GM06990 (cell line): Measurements from ENCODE around the gene RLN1.
"Not testable (repeated sequence)": the region's sequence is repeated elsewhere in the genome, so short reads cannot be mapped to it uniquely, and the experiment has no call there.

Source experiments
- DNase-seq: peaks from one replicate; pipeline ENCODE4 v3.0.0-alpha.2; 2011; ENCODE audit not compliant: insufficient read length; ENCODE audit errors: extremely low read depth
- H3K27me3 ChIP-seq: replicated peaks from 2 replicates; pipeline ENCODE4 v1.6.0; 2011; ENCODE audit warnings: low read length; ENCODE audit not compliant: control insufficient read depth, insufficient read depth
- H3K36me3 ChIP-seq: 2 replicates; pipeline ENCODE4 v1.5.1; 2011; ENCODE audit warnings: low read length; ENCODE audit not compliant: control insufficient read depth, insufficient read depth
- H3K4me3 ChIP-seq: replicated peaks from 2 replicates; pipeline ENCODE4 v1.5.1; 2011; ENCODE audit warnings: low read depth, mild to moderate bottlenecking, control low read depth, low read length
- TF ChIP-seq, protein P1 (sequence below): IDR thresholded peaks from 2 replicates; pipeline ENCODE4 v1.5.1; 2011; ENCODE audit warnings: low read length, control low read depth, mild to moderate bottlenecking, inconsistent platforms; ENCODE audit not compliant: insufficient read depth, poor library complexity, severe bottlenecking

The RLN1 gene

DNA sequence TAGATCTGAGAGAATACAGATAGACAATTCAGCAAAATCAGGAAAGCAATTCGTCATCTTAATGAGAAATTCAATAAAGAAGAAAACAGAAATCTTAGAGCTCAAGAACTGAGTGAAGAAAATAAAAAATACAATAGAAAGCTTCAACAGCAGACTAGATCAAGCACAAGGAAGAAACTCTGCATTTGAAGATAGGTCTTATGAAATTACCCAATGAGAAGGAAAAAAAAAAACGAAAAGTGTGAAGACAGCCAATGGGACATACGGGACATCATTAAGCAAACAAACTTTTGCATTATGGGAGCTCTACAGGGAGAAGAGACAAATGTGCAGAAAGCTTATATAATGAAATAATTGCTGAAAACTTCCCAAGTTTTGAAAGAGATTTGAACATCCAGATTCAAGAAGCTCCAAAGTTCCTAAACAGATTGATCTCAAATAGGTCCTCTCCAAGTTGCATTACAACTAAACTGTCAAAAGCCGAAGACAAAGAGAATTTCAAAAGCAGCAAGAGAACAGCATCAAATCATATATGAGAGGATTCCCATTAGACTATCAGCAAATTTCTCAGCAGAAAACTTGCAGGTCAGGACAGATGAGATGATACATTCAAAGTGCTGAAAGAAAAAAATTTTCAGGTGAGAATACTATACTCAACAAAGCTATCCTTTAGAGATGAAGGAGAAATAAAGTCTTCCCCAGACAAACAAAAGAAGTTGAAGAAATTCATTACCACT, 24.3 kb downstream of the RLN1 start:
- H3K27me3 ChIP-seq, result no peaks in the 10 kb centered on the region
- no peak overlapping the region for H3K4me3 ChIP-seq
- DNase-seq, result no peak
- TF ChIP-seq, protein P1, sequence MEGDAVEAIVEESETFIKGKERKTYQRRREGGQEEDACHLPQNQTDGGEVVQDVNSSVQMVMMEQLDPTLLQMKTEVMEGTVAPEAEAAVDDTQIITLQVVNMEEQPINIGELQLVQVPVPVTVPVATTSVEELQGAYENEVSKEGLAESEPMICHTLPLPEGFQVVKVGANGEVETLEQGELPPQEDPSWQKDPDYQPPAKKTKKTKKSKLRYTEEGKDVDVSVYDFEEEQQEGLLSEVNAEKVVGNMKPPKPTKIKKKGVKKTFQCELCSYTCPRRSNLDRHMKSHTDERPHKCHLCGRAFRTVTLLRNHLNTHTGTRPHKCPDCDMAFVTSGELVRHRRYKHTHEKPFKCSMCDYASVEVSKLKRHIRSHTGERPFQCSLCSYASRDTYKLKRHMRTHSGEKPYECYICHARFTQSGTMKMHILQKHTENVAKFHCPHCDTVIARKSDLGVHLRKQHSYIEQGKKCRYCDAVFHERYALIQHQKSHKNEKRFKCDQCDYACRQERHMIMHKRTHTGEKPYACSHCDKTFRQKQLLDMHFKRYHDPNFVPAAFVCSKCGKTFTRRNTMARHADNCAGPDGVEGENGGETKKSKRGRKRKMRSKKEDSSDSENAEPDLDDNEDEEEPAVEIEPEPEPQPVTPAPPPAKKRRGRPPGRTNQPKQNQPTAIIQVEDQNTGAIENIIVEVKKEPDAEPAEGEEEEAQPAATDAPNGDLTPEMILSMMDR, result no peak
- no peaks in the 10 kb centered on the region for H3K36me3 ChIP-seq

DNA sequence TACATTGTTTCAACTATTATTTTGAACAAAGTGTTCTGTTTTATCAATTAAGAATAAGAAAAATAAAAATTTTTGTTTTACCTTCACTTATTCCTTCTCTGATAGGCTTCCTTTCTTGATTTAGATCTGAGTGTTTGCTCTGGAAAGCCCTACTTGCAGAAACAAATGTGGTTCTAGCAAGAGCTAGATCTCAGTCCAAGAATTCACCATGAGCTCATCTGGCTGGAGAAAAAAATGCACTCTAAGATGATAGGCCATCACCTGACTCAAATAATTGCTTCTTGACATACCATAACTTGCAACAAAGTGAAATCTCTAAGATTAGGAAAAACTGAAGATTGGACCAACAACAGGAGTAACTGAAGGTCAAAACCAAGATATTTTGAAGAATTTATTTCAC, 28.8 kb downstream of the RLN1 start:
- TF ChIP-seq, protein P1, result no peak
- H3K27me3 ChIP-seq, result no peaks in the 10 kb centered on the region
- DNase-seq, result no peak
- no peak overlapping the region for H3K4me3 ChIP-seq
- no peaks in the 10 kb centered on the region for H3K36me3 ChIP-seq

DNA sequence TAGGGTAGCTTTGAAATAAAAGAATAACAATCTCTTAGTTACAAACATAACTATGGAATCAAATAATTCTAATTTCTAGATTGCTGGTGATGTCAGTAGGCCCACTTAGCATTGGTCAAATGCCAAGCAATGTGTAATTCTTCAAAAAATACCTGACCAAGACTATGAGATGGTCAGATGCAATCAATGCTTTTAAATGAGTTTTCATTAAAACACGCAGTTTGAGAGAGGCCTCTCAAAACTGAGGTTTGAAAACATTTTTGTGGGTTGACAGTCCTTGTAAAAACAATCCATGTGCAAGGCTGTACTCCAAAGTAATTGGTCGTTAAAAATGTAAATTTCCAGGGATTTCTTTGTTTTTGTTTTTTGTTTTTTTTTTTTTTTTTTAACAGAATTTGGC, 33.9 kb downstream of the RLN1 start:
- H3K4me3 ChIP-seq, result no peak overlapping the region
- no peaks in the 10 kb centered on the region for H3K27me3 ChIP-seq
- no peaks in the 10 kb centered on the region for H3K36me3 ChIP-seq
- no peak for DNase-seq
- TF ChIP-seq, protein P1, result no peak

DNA sequence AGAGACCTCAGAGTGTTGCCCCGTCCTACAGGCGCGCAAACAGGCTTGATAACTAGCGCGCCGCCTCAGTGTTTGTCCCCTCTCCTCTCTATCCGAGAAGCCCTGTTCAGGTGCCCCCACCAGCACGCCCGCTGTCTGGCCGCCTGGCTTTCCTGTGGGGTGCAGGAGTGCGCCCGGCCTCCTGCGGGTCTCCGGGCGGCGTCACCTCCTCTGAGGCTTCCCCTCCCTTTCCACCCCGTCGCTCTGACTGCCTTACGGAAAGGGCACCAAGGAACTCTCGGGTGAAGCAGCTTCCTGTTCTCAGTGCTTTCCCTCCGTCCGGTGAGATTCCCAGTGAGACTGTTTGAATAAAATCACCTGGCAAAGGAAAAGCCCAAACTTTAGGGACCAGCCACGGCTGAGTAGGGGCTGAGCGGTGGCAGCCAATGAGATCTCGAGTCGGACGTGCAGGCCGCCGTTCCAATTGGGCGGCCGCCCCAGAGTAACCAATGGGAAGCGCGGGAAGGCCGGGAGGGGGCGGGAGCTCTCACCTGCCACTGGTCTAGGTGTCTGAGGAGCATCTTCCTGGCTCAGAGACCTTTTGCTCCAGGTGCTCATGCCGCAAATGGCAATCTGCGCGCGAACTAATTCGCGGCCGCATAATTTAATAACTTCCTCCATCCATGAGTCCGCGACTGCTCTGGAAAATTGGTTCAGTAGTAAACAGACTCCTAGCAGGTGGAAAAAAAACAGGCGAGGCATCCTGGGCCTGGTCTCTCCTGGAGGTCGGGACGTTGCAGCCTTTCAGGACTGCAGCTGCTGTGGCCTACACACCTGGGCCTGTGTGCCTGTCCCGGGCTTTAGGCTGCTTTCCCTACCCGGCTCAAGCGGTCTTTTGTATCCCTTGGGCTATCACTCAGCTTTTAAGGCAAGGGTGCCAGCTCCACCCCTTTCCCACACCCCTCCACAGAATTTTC, 35.6 kb downstream of the RLN1 start, which contains the start of gene RLN2:
Gene RLN2, minus strand, starts transcription at position 877 of the 956 bp plus-strand sequence. Its CDS starts 136 bp downstream, at position 741.
- H3K27me3 ChIP-seq, H3K4me3 ChIP-seq, H3K36me3 ChIP-seq: not testable (repeated sequence)
- DNase-seq, result peak; percentile 21

DNA sequence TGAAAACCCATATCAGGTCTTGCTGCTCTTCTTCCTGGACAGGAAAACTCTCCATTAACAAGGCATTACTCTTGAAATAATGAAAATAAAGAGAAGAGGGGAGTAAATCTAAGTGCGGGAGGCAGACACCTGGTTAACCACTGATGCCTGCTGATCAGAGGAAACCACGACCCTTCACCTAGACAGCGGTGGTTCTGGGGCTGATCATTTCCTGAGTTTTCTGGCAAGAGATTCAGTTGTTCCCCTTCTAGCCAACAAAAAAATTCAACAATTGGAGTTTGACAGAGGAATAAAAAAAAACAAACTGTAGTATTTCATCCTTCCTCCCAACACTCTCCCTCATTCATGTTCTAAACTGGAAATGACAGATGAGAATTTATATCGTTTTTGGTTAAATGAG, 38.1 kb downstream of the RLN1 start:
- DNase-seq, result no peak
- TF ChIP-seq, protein P1, result no peak
- Histone ChIP-seq H3K4me3 (no peak overlapping the region), H3K36me3 (no peaks in the 10 kb centered on the region), H3K27me3 (no peaks in the 10 kb centered on the region)

DNA sequence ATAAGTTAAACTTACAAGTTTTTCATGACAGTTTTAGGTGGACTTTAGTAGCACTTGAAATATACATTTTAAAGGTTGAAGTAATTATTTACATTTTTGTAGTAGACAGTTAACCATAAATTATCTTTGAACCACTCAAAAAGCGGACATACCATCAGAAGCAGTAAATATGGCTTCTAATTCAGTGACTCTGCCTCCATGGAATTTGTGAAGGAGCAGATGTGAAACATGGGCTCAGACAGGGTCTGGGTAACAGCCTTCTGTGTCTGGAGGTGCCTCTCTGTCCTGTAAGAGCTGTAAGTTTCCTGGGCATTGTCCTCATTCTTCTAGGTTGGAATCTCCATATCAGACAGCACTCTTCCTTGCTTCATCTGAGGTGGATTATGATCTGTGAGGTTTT, 47.5 kb downstream of the RLN1 start:
- Histone ChIP-seq H3K4me3 (no peak overlapping the region), H3K27me3 (no peaks in the 10 kb centered on the region), H3K36me3 (no peaks in the 10 kb centered on the region)
- no peak for DNase-seq
- TF ChIP-seq, protein P1, result no peak
